K562 (cell line): Measurements from ENCODE around the gene C22orf39. TPM values are rescaled to one million over a fixed set of nuclear protein-coding genes. Genes with fewer than 3 reads are reported as not detected.

Experiments
- BRD4 ChIP-seq: fragments of 200-600 bp; sonication (generic); IDR thresholded peaks from 2 replicates; pipeline ENCODE4 v1.6.1; 2017; ENCODE audit warnings: inconsistent platforms
- EWSR1 ChIP-seq: fragments of 450-650 bp; IDR thresholded peaks from 2 replicates; pipeline ENCODE4 v1.6.1; 2018; ENCODE audit warnings: borderline replicate concordance, mild to moderate bottlenecking, low read depth, moderate library complexity; ENCODE audit not compliant: partially characterized antibody
- HDAC1 ChIP-seq, 2 experiments: fragments of 450-650 bp; IDR thresholded peaks; 2 replicates each; pipeline ENCODE4 v1.6.1; 2016 to 2017; ENCODE audit warnings: inconsistent platforms in 1 of 2, mild to moderate bottlenecking in 1 of 2, moderate library complexity in 1 of 2
- HIVEP1 ChIP-seq: fragments of 250-450 bp; sonication (Bioruptor Pico); IDR thresholded peaks from 2 replicates; pipeline ENCODE4 v1.4.0; 2020; ENCODE audit warnings: mild to moderate bottlenecking
- NRF1 ChIP-seq, 2 experiments: fragments of 450-650 bp; IDR thresholded peaks in 1 of 2; conservative IDR thresholded peaks in 1 of 2; 2 replicates each; pipeline ENCODE4 v1.6.1; 2014; ENCODE audit warnings: mild to moderate bottlenecking in 2 of 2
- TCFL5 ChIP-seq: fragments of 250-450 bp; sonication (Bioruptor Pico); conservative IDR thresholded peaks from 2 replicates; pipeline ENCODE4 v1.6.1; 2021; ENCODE audit warnings: mild to moderate bottlenecking, moderate library complexity, matching md5 sums
- ZNF274 ChIP-seq: IDR thresholded peaks from 2 replicates; pipeline ENCODE4 v1.6.1; 2011; ENCODE audit warnings: low read depth, mild to moderate bottlenecking, low read length, moderate library complexity, borderline replicate concordance
- polyA plus RNA-seq, 8 experiments: library from polyadenylated mRNA; depleted of rRNA in 4 of 8; stranded (reverse) in 5 of 8; unstranded in 3 of 8; fragments of >200 nt; fragmentation: Nextera tagmentation in 2 of 8; fragmentation: Illumina TruSeq in 1 of 8; extraction: Ambion mirVana in 2 of 8; extraction: Trizol in 1 of 8; gene quantifications; 2 replicates each; pipeline versions ENCODE4 v1.2.1 to v1.2.3, GENCODE V29; 2011 to 2014; ENCODE audit warnings: inconsistent platforms in 1 of 8, missing spikeins in 1 of 8
- total RNA-seq, 7 experiments: library from RNA; depleted of rRNA in 6 of 7; stranded (reverse); fragments of >200 nt in 6 of 7; fragmentation: Illumina TruSeq in 2 of 7; extraction: Trizol in 2 of 7; gene quantifications; 2 replicates each; pipeline versions ENCODE4 v1.2.1 to v1.2.3, GENCODE V29; 2011 to 2021; ENCODE audit warnings: low replicate concordance in 1 of 7
- TF ChIP-seq, protein P1 (sequence below), 2 experiments: fragments of 450-650 bp; IDR thresholded peaks; 2 replicates each; pipeline ENCODE4 v1.6.1; 2016; ENCODE audit warnings: mild to moderate bottlenecking in 2 of 2, borderline replicate concordance in 1 of 2, low read depth in 1 of 2, moderate library complexity in 1 of 2
- TF ChIP-seq, protein P2 (sequence below): fragments of 450-650 bp; IDR thresholded peaks from 2 replicates; pipeline ENCODE4 v1.7.0; 2016; ENCODE audit warnings: borderline replicate concordance

The C22orf39 gene
- total and polyA plus RNA-seq, 9 of the 15 experiments (the other 6 are each of a cell fraction or from before 2014, with no cell fraction given), result 20.4 to 139 (median 66.8) TPM

DNA sequence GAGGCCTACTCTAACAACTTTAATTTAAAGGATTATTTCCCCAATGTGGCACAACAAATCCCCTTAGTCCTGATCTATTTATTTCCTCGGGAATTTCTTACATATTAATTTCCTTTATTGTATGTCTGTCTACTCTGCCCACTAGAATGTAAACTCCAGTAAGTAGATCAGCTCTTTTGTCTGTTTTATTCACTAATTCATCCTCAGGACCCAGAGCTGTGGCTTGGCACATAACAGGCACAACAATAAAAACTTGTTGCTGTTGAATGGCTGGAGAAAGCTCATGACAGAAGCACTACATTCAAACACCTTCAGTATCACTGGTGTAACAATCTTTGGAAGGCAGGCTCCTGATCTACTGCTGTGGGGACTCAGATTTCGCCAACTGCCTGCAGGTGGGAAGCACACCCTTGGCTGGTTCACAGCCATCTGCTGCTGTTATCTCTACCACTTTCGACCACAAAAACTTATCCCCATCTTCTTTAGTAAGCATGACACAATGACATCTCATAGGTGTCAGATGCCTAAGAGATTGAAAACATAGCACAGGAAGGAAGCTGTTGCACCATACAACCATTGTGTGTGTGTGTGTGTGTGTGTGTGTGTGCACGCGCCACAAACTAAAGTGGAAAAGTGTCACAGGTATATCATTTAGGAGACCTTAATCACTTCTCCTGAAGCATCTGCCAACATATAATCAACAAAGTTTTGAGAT lies 27.9 kb downstream of the C22orf39 start (continued):
- TF ChIP-seq HIVEP1, result 0 out of 2 replicates have a peak, but pooled peaks have one; percentile 64
- no peak for TF ChIP-seq HDAC1 (IDR thresholded peaks at IDR 0.05)
- TF ChIP-seq BRD4, result peak; percentile 16; the same call in 1 of the 2 replicates
- TF ChIP-seq, protein P1, sequence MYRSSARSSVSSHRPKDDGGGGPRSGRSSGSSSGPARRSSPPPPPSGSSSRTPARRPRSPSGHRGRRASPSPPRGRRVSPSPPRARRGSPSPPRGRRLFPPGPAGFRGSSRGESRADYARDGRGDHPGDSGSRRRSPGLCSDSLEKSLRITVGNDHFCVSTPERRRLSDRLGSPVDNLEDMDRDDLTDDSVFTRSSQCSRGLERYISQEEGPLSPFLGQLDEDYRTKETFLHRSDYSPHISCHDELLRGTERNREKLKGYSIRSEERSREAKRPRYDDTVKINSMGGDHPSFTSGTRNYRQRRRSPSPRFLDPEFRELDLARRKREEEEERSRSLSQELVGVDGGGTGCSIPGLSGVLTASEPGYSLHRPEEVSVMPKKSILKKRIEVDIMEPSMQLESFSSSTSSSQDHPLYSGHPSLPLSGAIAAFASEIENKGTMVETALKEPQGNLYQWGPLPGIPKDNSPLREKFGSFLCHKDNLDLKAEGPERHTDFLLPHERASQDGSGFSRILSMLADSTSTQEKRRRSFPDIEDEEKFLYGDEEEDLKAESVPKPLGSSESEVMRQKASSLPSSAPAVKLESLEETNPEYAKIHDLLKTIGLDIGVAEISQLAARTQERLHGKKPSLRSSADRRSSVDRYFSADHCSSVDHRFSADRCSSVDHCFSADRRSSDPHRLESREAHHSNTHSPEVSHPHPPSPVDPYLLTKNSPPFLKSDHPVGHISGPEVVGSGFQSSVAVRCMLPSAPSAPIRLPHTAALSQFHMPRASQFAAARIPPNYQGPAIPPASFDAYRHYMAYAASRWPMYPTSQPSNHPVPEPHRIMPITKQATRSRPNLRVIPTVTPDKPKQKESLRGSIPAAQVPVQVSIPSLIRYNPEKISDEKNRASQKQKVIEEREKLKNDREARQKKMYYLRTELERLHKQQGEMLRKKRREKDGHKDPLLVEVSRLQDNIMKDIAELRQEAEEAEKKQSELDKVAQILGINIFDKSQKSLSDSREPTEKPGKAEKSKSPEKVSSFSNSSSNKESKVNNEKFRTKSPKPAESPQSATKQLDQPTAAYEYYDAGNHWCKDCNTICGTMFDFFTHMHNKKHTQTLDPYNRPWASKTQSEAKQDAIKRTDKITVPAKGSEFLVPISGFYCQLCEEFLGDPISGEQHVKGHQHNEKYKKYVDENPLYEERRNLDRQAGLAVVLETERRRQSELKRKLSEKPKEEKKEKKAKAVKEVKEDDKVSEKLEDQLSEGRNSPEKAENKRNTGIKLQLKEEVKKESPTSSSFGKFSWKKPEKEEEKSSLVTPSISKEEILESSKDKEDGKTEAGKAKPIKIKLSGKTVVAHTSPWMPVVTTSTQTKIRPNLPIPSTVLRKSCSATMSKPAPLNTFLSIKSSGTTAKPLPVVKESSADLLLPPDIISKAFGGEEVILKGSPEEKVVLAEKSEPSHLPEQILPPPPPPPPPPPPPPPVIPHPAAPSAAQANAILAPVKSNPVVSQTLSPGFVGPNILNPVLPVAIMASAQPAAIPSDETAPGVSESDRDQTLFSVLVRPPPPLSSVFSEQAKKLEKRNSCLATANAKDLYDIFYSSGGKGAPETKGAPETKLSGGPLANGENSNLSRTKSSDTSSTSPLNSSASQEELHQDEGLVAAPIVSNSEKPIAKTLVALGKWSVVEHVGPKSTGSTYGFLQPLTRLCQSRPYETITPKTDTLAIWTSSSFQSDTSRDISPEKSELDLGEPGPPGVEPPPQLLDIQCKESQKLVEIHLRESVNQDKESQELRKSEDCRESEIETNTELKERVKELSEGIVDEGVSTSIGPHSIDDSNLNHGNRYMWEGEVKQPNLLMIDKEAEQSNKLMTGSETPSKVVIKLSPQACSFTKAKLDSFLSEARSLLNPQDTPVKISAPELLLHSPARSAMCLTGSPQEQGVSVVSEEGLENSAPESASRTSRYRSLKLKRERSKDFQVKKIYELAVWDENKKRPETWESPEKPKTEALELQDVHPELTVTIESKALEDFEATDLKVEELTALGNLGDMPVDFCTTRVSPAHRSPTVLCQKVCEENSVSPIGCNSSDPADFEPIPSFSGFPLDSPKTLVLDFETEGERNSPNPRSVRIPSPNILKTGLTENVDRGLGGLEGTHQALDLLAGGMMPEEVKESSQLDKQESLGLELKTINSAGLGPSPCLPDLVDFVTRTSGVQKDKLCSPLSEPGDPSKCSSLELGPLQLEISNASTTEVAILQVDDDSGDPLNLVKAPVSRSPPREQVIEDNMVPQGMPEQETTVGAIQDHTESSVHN (IDR thresholded peaks at IDR 0.05; ENCODE audit: borderline replicate concordance in 1 of 2, low read depth in 1 of 2), result 0 out of 4 replicates have a peak, but pooled peaks of 1 of the 2 experiments have one; percentile 1
- TF ChIP-seq, protein P2, sequence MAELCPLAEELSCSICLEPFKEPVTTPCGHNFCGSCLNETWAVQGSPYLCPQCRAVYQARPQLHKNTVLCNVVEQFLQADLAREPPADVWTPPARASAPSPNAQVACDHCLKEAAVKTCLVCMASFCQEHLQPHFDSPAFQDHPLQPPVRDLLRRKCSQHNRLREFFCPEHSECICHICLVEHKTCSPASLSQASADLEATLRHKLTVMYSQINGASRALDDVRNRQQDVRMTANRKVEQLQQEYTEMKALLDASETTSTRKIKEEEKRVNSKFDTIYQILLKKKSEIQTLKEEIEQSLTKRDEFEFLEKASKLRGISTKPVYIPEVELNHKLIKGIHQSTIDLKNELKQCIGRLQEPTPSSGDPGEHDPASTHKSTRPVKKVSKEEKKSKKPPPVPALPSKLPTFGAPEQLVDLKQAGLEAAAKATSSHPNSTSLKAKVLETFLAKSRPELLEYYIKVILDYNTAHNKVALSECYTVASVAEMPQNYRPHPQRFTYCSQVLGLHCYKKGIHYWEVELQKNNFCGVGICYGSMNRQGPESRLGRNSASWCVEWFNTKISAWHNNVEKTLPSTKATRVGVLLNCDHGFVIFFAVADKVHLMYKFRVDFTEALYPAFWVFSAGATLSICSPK, result no peak
- TF ChIP-seq EWSR1, result no peak
- TF ChIP-seq NRF1 (conservative IDR thresholded peaks at IDR 0.05 in 1 of 2, IDR thresholded peaks at IDR 0.05 in 1 of 2), result no peak
- TF ChIP-seq ZNF274, result peak; percentile 90; the same call in 1 of the 2 replicates
- TF ChIP-seq TCFL5 (CRISPR knock-in tag), result peak; percentile 59; the same call in 1 of the 2 replicates
